ENCODE data around the gene CHST14.

Gene CHST14, protein sequence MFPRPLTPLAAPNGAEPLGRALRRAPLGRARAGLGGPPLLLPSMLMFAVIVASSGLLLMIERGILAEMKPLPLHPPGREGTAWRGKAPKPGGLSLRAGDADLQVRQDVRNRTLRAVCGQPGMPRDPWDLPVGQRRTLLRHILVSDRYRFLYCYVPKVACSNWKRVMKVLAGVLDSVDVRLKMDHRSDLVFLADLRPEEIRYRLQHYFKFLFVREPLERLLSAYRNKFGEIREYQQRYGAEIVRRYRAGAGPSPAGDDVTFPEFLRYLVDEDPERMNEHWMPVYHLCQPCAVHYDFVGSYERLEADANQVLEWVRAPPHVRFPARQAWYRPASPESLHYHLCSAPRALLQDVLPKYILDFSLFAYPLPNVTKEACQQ

DNA sequence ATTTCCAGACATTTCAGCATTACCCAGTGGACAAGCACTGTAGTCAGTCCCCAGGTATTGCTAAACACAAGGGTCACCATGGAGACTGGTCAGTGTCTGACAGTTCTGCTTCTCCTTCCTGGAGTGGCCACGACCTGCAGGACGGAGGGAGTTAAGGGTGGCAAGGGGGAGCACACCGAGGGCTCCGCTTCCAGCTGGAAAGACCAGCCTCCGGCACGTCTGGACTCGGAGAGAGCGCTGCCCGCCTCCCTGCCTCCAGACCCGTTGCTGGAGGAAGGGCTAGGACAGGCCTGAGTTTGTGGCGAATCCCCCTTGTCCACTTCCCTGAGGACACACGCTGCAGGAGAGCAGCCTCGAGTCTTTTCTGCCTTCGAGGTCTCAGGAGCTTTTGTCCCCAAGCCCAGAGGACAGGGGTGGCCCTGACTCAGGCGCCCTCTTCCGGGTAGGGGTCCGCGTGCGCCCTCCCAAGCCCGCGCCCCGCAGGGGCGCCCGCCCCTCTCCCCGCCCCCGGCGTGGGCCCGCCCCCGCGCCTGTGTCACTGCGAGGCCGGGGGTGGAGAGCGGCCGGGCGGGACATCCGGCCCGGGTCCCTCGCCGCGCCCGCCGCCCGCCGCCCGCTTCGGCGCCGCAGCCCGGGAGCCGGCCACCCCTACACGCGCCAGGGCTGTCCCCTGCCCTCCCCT lies at the start of gene CHST14:
Gene CHST14 (plus strand): TSS at position 562 of the 682 bp plus-strand sequence. CDS start 230 bp downstream, outside the sequence.
- peak; percentile 25 to 39 for DNase-seq (ENCODE audit: low read depth in 2 of 2)

DNA sequence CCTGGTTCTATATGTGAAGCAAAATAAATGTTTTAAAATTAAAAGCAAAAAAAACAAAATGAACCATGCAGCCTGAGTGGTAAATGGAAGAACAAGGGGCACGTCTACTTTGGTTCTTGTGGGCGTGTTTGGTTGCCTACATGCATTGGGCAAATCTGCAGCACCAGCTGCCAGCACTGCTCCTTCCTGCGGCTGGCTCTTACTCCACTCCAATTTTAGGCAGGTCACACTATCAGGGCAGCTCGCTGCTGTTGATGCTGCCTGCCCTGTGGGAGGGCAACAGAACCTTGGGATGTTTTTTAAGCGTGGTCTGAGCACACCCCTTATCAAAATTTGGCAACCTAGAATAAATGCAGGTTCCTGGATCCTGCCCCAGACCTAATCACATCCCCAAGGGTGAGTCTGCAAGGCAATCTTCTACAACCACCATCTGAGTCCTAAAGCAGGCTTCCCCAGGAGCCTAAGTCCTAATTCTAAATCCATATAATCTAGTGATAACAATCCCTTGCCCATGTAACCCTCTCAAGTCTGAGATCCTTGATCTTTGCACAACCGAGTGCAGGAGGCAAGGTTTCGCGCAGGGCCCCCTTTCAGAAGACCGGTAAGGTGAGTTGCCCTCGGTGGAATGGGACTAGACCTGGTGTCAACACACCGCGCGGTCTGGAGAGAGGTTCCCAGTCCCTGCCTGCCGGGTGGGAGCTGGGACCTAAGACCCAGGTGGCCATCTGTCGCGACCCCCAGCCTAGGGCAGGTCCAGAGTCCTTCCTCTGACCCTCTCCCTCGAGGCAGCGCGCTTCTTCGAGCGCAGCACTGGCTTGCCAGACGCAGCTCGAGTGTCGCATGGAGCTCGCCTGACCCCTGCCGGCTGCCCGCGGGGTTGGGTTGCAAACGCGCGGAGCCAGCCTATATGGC lies 49.3 kb upstream of the CHST14 start:
- DNase-seq (ENCODE audit: low read depth in 2 of 2): peak; percentile 62 to 63

- no peak for DNase-seq (ENCODE audit: low read depth in 2 of 2)
Observed at GRCh38 chr15:40424483-40425115, 46.2 kb upstream of the CHST14 start.

GRCh38 chr15:40425681-40426080 lies 45.1 kb upstream of the CHST14 start:
- no peak for DNase-seq (ENCODE audit: low read depth in 2 of 2)

GRCh38 chr15:40427188-40427587 lies 43.6 kb upstream of the CHST14 start:
- DNase-seq (ENCODE audit: low read depth in 2 of 2): no peak

GRCh38 chr15:40428185-40428584 lies 42.6 kb upstream of the CHST14 start:
- DNase-seq (ENCODE audit: low read depth in 2 of 2): no peak

DNA sequence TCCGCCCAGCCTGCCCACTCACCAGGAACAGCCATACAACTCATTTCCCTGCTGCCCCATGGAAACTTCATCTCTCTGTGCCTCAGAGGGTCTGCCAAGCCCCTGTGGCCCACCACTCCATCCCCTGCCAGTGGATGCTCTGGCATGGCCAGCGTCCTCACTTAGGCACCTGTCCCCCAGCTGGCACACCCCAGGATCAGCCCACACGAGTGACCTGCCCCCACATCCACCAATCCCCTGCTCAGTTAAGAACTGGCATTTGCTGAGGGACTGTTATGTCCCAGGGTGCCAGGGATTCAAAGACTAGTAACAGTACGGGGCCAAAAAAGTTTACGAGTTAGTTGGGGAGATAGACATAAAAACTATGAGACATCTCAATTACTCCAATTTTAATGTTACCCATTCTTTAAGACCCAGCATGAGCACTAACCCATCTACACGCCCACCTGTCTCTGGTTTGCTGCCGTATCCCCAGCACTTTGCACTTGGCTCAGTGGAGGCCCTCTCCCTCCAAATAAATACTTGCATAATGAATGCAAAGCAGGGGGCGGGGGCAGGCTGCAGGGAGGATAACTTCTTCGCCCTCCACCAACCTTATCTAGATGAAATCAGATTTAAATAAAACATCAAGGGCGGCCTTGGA lies 41.6 kb upstream of the CHST14 start:
- no peak for DNase-seq (ENCODE audit: low read depth in 2 of 2)

GRCh38 chr15:40430271-40430805 lies 40.4 kb upstream of the CHST14 start:
- no peak for DNase-seq (ENCODE audit: low read depth in 2 of 2)

- no peak for DNase-seq (ENCODE audit: low read depth in 2 of 2)
Observed at GRCh38 chr15:40435023-40435709, 35.6 kb upstream of the CHST14 start.

GRCh38 chr15:40435710-40436089 lies 35.1 kb upstream of the CHST14 start:
- DNase-seq (ENCODE audit: low read depth in 2 of 2): no peak

- DNase-seq (ENCODE audit: low read depth in 2 of 2): no peak
Observed at GRCh38 chr15:40436116-40436891, 34.5 kb upstream of the CHST14 start.

GRCh38 chr15:40436892-40437751 lies 33.7 kb upstream of the CHST14 start:
- DNase-seq (ENCODE audit: low read depth in 2 of 2): no peak

- no peak for DNase-seq (ENCODE audit: low read depth in 2 of 2)
Observed at GRCh38 chr15:40437752-40438687, 32.8 kb upstream of the CHST14 start.

GRCh38 chr15:40438712-40439111 lies 32.1 kb upstream of the CHST14 start:
- DNase-seq (ENCODE audit: low read depth in 2 of 2): no peak

DNA sequence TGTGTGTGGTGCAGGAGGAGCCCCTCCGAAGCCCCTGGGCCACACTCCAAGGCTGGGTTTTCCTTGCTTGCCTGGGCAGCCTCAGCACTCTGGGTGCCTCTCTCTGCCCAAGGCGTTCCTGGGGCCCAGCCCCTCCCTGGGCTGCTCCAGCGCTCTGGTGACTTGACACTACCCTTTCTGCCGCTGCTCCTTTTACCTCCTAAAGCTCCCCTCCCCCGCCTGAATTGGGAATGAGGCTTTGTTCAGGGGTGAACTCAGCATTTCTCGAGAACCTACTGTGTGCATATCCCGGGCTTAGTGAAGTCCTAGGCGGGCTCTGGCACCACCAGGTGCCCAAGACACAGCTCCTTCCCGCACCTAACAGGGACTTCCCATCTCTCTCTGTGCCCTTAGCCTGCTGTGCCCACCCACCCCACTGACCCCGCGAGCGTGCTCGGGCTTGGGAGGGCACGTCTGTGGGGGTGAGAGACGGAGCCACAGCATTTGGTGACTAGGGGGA lies 31.3 kb upstream of the CHST14 start:
- no peak for DNase-seq (ENCODE audit: low read depth in 2 of 2)

DNA sequence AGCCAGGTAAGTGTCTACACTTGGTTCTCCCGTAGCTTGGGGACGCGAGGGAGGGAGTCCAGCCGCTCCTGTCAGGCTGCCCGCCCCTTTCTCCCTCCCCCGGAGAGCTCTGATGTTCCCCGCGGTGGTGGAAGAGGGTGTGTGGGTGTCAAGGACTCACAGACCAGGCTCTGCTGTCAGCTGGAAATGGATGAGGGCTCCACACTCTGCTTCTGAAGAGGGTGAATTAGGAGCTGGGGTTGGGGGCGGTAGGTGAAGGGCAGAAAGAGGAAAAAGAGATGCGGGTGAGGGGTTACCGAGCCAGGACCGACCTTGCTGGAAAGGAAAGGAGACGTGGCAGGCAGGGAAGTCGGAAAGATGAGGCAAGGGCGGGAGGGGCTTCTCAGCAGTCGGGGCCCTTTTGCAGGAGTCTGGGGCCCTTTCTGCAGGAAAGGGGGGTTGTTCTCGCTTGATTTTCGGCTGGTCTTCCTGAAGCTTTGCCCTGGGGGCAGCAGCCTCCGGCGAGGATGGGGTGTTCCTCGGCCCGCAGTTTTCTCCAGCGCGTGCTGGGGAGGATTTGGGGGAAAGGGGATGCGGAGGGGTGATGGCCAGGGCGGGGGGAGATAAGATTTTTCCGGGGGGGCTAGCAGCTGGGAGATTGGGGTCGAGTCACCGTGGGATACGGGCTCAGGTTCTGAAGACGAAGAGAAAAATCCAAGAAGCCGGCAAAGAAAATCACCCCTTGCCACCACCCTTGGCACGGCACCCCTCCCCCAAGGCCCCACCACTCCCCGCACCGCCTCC lies 30.6 kb upstream of the CHST14 start:
- DNase-seq (ENCODE audit: low read depth in 2 of 2): no peak

All from stimulated activated CD8-positive, alpha-beta memory T cell treated with anti-CD3 and anti-CD28 coated beads, Interleukin-7, amount 100 ng/mL, for 1 hour (primary cell).